ENCODE data around the gene BAIAP2L2.

DNA sequence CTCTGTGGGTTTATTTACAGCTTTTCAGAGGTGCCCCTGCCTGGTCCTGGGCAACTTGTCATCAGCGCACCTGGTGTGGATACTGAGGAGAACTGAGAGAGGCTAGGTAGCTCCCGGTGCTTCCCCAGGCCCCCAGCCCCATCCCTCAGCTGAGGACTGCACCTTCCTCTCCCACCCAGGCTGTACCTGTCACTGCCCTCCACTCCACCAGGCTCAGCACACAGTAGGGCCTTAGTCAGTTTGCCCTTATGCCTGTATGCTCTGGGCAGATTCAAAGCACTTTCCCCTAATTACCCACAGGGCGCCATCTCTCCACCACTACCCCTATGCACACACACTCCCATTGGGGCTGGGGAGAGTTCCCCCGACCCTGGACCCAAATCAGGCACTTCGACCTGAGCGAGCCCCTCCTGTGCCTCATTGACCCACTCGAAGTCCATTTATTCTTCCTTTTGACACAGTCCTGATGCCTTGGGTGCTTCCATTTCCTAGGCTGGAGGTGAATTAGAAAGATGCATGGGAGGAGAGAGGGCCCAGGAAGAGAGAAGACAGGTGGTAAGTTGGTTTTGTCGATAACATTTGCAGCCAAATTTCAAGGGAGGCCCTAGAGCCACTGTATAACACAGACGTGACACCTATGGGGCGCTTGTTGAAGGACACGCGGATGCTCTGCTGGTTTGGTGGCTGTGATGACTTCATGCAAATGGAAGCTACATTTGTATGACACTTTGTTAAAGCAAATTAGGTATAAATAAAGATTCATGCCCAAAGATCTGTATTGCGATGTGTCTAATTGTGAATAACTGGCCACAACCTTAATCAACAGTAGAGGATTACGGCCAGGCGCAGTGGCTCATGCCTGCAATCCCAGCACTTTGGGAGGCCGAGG lies 67.1 kb downstream of the BAIAP2L2 start:
- TF ChIP-seq, protein P1, sequence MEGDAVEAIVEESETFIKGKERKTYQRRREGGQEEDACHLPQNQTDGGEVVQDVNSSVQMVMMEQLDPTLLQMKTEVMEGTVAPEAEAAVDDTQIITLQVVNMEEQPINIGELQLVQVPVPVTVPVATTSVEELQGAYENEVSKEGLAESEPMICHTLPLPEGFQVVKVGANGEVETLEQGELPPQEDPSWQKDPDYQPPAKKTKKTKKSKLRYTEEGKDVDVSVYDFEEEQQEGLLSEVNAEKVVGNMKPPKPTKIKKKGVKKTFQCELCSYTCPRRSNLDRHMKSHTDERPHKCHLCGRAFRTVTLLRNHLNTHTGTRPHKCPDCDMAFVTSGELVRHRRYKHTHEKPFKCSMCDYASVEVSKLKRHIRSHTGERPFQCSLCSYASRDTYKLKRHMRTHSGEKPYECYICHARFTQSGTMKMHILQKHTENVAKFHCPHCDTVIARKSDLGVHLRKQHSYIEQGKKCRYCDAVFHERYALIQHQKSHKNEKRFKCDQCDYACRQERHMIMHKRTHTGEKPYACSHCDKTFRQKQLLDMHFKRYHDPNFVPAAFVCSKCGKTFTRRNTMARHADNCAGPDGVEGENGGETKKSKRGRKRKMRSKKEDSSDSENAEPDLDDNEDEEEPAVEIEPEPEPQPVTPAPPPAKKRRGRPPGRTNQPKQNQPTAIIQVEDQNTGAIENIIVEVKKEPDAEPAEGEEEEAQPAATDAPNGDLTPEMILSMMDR (conservative IDR thresholded peaks at IDR 0.05; ENCODE audit: low read depth, low read length): no peak
- no peak for TF ChIP-seq CEBPB (IDR thresholded peaks at IDR 0.05; ENCODE audit: low read depth, low read length)
- no peak for TF ChIP-seq MAFK (IDR thresholded peaks at IDR 0.05; ENCODE audit: low read depth, low read length)
- no peak for TF ChIP-seq RCOR1 (IDR thresholded peaks at IDR 0.05; ENCODE audit: insufficient replicate concordance, low read length)
- TF ChIP-seq POLR2A (IDR thresholded peaks at IDR 0.05; ENCODE audit: low read depth, low read length): no peak
- TF ChIP-seq BHLHE40 (IDR thresholded peaks at IDR 0.05; ENCODE audit: low read depth, low read length): no peak
- no peak for TF ChIP-seq SMC3 (IDR thresholded peaks at IDR 0.05; ENCODE audit: low read depth, low read length)
- TF ChIP-seq RAD21 (IDR thresholded peaks at IDR 0.05; ENCODE audit: low read length): no peak

All from IMR-90 (cell line).